ENCODE measurements around the gene BCDIN3D.
A peak's percentile ranks its signal among the peaks of the same experiment; 100 is the strongest.
"Not testable (repeated sequence)": the region's sequence is repeated elsewhere in the genome, so short reads cannot be mapped to it uniquely, and the experiment has no call there.

Gene BCDIN3D

DNA sequence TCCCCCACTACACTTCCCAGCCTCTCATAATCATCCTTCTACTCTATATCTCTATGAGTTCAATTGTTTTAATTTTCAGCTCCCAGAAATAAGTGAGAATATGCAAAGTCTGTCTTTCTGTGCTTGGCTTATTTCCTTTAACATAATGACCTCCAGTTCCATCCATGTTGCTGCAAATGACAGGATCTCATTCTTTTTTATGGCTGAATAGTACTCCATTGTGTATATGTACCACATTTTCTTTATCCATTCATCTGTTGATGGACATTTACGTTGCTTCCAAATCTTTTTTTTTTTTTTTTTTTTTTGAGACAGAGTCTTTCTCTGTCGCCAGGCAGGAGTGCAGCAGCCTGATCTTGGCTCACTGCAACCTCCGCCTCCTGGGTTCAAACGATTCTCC, 13.0 kb upstream of the BCDIN3D start:
- DNase-seq (ENCODE audit: low read depth, low spot score): not testable (repeated sequence)

- no peak for DNase-seq (ENCODE audit: low read depth, low spot score)
Measured at GRCh38 chr12:49854976-49855375, 12.1 kb upstream of the BCDIN3D start.

DNA sequence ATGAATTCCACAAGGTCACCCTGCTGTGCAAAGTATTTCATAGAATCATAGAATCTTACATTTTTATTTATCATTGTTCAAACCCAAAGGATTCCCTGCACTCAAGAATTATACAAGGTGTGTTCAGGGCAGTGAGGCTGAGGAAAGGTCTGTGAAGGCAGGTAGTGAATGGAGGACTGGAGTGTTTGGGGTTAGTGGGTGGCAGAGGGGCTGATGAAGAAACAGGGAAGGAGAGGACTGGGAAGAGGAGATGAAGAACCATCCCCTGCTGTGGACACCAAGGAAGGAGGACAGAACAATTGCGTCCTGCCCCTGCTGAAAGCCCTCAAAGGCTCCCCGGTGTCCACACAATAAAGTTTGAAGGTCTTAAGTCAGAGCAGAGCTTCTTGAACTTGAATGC, 10.8 kb upstream of the BCDIN3D start:
- DNase-seq (ENCODE audit: low read depth, low spot score): no peak

GRCh38 chr12:49847161-49847560, 4.3 kb upstream of the BCDIN3D start:
- no peak for DNase-seq (ENCODE audit: low read depth, low spot score)

GRCh38 chr12:49846032-49846431, 3.1 kb upstream of the BCDIN3D start:
- DNase-seq (ENCODE audit: low read depth, low spot score): no peak

GRCh38 chr12:49843876-49844437, 1.1 kb upstream of the BCDIN3D start:
- no peak for DNase-seq (ENCODE audit: low read depth, low spot score)

DNA sequence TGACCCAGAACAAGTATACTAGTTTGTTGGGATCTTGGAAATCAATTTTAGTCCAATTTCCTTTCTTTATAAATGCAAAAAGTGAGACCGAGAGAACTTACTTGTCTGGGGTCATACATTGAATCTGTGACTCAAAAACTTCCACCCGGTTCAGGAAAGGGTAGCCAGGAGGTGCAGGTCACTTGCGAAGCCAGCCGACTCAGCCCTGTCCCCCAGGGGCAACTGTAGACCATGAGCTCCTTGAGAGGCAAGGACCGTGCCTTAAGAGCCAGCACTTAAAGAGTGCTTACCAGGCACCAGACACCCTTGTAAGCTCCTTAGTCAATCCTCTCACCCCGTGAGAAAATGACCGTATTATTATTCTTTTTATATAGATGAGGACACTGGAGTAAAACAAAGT, 505 bp upstream of the BCDIN3D start:
- DNase-seq (ENCODE audit: low read depth, low spot score): no peak

GRCh38 chr12:49838973-49839633, 3.8 kb downstream of the BCDIN3D start:
- DNase-seq (ENCODE audit: low read depth, low spot score): peak; percentile 52

GRCh38 chr12:49832836-49833421, 10.0 kb downstream of the BCDIN3D start:
- peak; percentile 26 for DNase-seq (ENCODE audit: low read depth, low spot score)

DNA sequence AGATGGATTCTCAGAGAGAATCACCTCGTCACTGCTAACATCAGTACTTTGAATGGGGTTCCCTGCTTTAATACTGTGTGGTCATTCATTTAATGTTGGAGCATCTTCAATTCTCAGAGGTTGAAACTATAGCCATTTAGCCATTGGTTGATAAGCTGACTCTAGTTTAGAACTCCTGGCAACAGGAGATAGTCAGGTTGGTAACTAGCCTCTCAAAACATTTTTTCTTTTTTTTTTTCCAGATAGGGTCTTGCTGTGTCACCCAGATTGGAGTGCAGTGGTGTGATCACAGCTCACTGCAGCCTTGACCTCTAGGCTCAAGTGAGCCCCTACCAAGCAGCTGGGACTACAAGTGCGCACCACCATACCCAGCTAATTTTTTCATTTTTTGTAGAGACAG, 11.2 kb downstream of the BCDIN3D start:
- DNase-seq (ENCODE audit: low read depth, low spot score): no peak

DNA sequence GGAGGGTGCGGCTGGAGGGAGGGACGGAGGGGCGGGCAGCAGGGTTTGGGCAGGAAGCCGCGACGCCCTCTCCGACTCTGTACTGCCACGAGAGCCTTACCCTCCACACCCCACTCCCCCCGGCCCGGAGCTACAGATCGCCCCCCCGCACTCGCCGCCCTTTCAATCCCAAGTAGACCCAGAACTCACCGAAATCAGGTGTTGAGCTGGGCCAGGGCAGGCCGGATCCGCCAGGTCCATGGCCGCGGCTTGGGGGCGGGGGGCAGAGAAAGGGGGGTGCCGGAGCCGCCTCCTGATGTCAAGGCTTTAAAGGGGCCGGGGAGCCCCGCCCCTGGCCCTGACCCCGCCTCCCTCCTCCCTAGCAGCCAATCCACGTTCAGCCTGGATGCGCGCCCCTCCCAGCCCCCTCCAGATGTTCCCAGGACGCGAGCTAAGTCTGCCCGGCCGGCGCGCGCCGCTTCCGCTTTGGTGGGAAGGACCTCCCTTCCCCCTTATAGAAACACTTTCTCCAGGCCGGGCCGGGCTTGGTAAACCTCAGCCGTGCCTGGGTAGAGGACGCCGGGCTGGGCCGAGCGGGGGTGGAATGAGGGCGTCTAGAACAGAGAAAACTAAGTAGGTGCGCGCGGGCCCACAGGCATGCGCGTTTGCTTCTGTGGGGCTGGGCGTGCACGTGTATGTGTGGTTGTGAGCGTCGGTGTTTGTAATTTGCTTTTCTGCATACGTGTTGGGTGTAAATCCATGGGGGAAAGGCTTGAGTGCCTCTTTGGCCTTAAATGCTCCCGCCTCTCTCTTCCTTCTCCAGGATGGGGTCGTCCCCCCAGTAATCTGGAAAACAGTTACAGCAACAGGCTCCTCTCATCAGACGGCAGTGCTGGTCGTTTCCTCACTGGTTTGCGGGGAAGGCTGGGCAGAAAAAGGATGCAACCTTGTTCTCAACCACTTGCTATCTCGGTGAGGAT, 14.5 kb downstream of the BCDIN3D start, which contains the start of gene NCKAP5L:
NCKAP5L (minus strand) TSS at position 281 of the 959 bp plus-strand sequence. CDS start 24,369 bp downstream, outside the sequence.
- peak; percentile 98 for DNase-seq (ENCODE audit: low read depth, low spot score)

DNA sequence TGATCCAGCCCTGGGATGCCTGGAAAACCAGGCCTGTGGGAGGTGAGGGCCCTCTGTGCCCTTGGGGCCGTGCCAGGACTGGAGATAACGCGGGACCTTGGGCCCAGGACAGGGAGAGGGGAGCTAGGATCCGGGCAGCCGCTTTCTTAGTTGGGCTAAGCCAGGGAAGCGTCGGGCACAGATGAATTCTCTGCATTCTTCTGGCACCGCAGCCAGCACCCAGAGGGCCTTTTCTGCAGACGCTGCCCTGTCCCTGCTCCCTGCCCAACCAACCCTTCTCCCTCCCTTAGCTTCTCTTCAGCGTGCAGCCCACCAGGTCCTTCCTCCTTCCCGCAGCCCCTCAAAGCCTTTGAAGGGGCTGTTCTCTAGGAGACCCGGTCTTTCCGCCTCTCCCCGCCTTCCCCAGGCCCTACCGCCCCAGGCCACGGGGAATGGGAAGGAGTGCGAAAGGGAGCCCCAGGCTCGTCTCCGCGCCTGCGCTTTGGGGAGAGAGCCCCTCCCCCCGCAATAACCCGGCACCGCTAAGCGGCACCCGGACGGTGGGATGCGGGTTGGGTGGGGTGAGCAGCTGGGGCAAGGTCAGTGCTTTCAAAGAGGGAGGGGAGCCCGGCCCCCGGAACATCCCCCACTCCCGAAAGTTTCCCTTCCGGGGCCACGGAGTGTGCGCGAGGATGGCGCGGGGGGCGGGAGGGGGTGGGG, 15.4 kb downstream of the BCDIN3D start:
- peak; percentile 88 for DNase-seq (ENCODE audit: low read depth, low spot score)

DNA sequence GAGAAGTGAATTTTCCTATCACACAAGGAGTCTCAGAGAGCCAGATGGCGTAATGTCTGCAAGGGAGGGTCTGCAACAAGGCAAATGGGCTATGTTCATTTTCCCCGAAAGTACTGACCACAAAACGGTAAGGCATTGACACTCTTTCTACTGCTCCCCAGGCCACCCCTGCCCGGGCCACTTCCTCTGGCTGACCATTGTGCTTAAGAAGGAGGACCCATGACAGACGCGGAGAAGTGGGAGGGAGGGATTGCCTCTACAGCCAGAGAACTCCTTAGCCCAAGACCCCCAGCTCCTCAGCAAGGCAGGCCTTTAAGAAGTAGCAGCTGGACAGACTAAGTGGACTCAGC, 15.9 kb downstream of the BCDIN3D start:
- DNase-seq (ENCODE audit: low read depth, low spot score): no peak

DNA sequence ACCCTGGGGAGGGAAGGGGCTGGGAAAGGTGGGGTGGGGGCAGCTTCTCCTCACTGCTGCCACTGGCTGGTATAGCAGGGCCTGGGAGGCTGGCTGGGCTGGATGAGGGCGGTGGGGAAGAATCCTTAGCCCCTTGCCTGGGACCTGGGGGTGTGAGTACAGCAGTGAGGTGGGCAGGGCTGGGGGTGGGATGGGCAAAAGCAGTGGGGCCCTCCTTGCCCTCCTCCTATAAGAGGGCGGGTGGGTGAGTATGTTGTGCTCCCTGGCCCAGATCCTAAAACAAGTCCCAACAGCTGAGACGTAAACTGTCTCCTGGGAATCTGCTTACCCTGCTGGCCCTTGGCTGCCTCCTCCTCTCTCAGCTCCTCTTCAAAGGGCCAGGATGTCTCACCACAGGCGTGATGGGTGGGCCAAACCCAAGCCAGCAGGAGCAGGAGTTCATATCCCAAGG, 16.9 kb downstream of the BCDIN3D start:
- DNase-seq (ENCODE audit: low read depth, low spot score): peak; percentile 20

DNA sequence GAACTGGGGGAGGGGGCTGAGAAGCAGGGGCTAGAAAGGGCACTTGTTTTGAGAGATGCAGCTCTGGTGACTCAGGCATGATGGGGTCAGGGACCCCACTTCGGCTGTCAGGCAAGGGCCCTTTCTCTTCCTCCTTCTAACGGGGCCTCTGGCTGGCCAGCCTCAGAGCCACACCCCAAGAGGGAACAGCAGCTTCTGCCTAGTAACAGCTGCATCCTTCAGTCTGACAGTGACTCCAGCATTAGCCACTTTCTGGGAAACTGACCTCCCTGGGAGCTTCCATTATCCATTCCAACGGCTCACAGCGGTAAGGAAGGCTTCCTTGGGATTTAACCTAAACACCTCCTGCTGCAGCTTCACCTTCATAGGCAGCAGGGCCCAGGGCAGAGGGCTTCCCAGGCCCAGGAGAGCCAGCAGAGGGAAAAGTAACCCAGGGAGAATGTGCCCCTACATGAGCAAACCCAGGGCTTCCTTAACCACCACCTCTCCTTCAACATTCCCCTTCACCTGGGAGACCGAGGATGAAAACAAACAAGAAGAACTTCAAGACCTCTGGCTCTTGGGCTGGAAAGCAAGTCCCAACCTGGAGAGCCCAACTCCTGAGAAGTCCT, 17.4 kb downstream of the BCDIN3D start:
- peak; percentile 44 for DNase-seq (ENCODE audit: low read depth, low spot score)

GRCh38 chr12:49824895-49825294, 18.0 kb downstream of the BCDIN3D start:
- peak; percentile 64 for DNase-seq (ENCODE audit: low read depth, low spot score)

DNA sequence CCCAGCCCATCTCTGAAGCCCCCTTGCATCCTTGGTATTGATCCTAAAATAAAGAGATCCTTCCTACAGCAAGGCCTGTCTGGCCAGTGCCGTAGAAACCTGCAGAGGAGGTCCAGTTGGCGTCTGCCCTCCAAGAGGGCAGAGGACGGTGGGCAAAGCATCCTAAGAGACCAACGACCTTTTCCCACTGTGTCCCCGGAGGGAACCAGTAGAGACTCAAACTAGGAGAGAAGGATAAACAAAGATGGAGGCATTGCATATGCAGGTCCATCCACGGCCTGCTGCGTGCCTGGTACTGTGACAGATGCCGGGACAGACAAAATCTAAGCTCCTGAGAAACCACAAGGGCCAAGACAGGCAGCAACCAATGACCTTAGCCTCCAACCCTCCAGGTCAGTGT, 18.5 kb downstream of the BCDIN3D start:
- DNase-seq (ENCODE audit: low read depth, low spot score): no peak

- no peak for DNase-seq (ENCODE audit: low read depth, low spot score)
Measured at GRCh38 chr12:49823951-49824350, 19.0 kb downstream of the BCDIN3D start.

GRCh38 chr12:49823350-49823749, 19.6 kb downstream of the BCDIN3D start:
- DNase-seq (ENCODE audit: low read depth, low spot score): no peak

GRCh38 chr12:49821373-49822287, 21.3 kb downstream of the BCDIN3D start:
- no peak for DNase-seq (ENCODE audit: low read depth, low spot score)

All from astrocyte of the hippocampus (primary cell).